K562 (cell line): ENCODE measurements around the gene RWDD3. TPM values are rescaled to one million over a fixed set of nuclear protein-coding genes. Genes with fewer than 3 reads are reported as not detected.

Experiments used
- ARID4B ChIP-seq: sonication (generic); formaldehyde crosslinking; IDR thresholded peaks from 2 replicates; pipeline ENCODE4 v1.8.0; 2022; ENCODE audit warnings: mild to moderate bottlenecking, missing genetic modification reagents
- ASH1L ChIP-seq: fragments of 450-650 bp; IDR thresholded peaks from 2 replicates; pipeline ENCODE4 v1.6.1; 2018; ENCODE audit warnings: borderline replicate concordance, mild to moderate bottlenecking, low read depth; ENCODE audit not compliant: partially characterized antibody
- EWSR1 ChIP-seq: fragments of 450-650 bp; IDR thresholded peaks from 2 replicates; pipeline ENCODE4 v1.6.1; 2018; ENCODE audit warnings: borderline replicate concordance, mild to moderate bottlenecking, low read depth, moderate library complexity; ENCODE audit not compliant: partially characterized antibody
- HDAC3 ChIP-seq: fragments of 450-650 bp; IDR thresholded peaks from 2 replicates; pipeline ENCODE4 v1.6.1; 2018; ENCODE audit warnings: borderline replicate concordance, mild to moderate bottlenecking, moderate library complexity; ENCODE audit not compliant: partially characterized antibody
- ILK ChIP-seq: fragments of 450-650 bp; IDR thresholded peaks from 2 replicates; pipeline ENCODE4 v1.6.1; 2016; ENCODE audit warnings: missing genetic modification characterization, low read depth, mild to moderate bottlenecking, missing compliant biosample characterization, moderate library complexity, borderline replicate concordance
- PHTF2 ChIP-seq: fragments of 250-450 bp; sonication (Bioruptor Pico); IDR thresholded peaks from 2 replicates; pipeline ENCODE4 v1.5.0; 2021; ENCODE audit warnings: mild to moderate bottlenecking
- POLR2G ChIP-seq: fragments of 200-400 bp; formaldehyde crosslinking; IDR thresholded peaks from 2 replicates; pipeline ENCODE4 v1.6.1; 2017; ENCODE audit warnings: low read depth, mild to moderate bottlenecking, antibody characterized with exemption, low read length, moderate library complexity
- POLR2H ChIP-seq: IDR thresholded peaks from 2 replicates; pipeline ENCODE4 v1.6.1; 2016; ENCODE audit warnings: missing genetic modification characterization, low read depth, mild to moderate bottlenecking, control low read depth, missing compliant biosample characterization, moderate library complexity
- SMARCE1 ChIP-seq: fragments of 450-650 bp; IDR thresholded peaks from 2 replicates; pipeline ENCODE4 v1.7.1; 2016; ENCODE audit warnings: mild to moderate bottlenecking
- TAF7 ChIP-seq: fragments of 450-650 bp; IDR thresholded peaks from 2 replicates; pipeline ENCODE4 v1.6.1; 2016; ENCODE audit warnings: missing genetic modification characterization, missing compliant biosample characterization
- ZBTB7A ChIP-seq: IDR thresholded peaks from 2 replicates; pipeline ENCODE4 v1.6.1; 2011; ENCODE audit warnings: low read depth, mild to moderate bottlenecking, low read length, moderate library complexity, borderline replicate concordance; ENCODE audit not compliant: control insufficient read depth
- ZBTB8A ChIP-seq: fragments of 450-650 bp; IDR thresholded peaks from 2 replicates; pipeline ENCODE4 v1.6.1; 2018; ENCODE audit warnings: mild to moderate bottlenecking, moderate library complexity; ENCODE audit not compliant: partially characterized antibody
- ZNF282 ChIP-seq: sonication (generic); formaldehyde crosslinking; IDR thresholded peaks from 2 replicates; pipeline ENCODE4 v1.8.1; 2023; ENCODE audit warnings: missing genetic modification reagents
- polyA plus RNA-seq, 8 experiments: library from polyadenylated mRNA; depleted of rRNA in 4 of 8; stranded (reverse) in 5 of 8; unstranded in 3 of 8; fragments of >200 nt; fragmentation: Nextera tagmentation in 2 of 8; fragmentation: Illumina TruSeq in 1 of 8; extraction: Ambion mirVana in 2 of 8; extraction: Trizol in 1 of 8; gene quantifications; 2 replicates each; pipeline versions ENCODE4 v1.2.1 to v1.2.3, GENCODE V29; 2011 to 2014; ENCODE audit warnings: inconsistent platforms in 1 of 8, missing spikeins in 1 of 8
- total RNA-seq, 7 experiments: library from RNA; depleted of rRNA in 6 of 7; stranded (reverse); fragments of >200 nt in 6 of 7; fragmentation: Illumina TruSeq in 2 of 7; extraction: Trizol in 2 of 7; gene quantifications; 2 replicates each; pipeline versions ENCODE4 v1.2.1 to v1.2.3, GENCODE V29; 2011 to 2021; ENCODE audit warnings: low replicate concordance in 1 of 7
- TF ChIP-seq, protein P1 (sequence below): fragments of 250-450 bp; sonication (Bioruptor Pico); IDR thresholded peaks from 2 replicates; pipeline ENCODE4 v1.9.0; 2021; ENCODE audit warnings: mild to moderate bottlenecking, inconsistent platforms
- TF ChIP-seq, protein P2 (sequence below): sonication (generic); formaldehyde crosslinking; IDR thresholded peaks from 2 replicates; pipeline ENCODE4 v1.9.0; 2022; ENCODE audit warnings: mild to moderate bottlenecking, missing genetic modification reagents
- TF ChIP-seq, protein P3 (sequence below): sonication (generic); formaldehyde crosslinking; IDR thresholded peaks from 2 replicates; pipeline ENCODE4 v1.9.0; 2022; ENCODE audit warnings: mild to moderate bottlenecking, missing genetic modification reagents

Gene RWDD3
- total and polyA plus RNA-seq, 9 of the 15 experiments (the other 6 are each of a cell fraction or from before 2014, with no cell fraction given) = 21.6 to 65.0 (median 34.9) TPM

DNA sequence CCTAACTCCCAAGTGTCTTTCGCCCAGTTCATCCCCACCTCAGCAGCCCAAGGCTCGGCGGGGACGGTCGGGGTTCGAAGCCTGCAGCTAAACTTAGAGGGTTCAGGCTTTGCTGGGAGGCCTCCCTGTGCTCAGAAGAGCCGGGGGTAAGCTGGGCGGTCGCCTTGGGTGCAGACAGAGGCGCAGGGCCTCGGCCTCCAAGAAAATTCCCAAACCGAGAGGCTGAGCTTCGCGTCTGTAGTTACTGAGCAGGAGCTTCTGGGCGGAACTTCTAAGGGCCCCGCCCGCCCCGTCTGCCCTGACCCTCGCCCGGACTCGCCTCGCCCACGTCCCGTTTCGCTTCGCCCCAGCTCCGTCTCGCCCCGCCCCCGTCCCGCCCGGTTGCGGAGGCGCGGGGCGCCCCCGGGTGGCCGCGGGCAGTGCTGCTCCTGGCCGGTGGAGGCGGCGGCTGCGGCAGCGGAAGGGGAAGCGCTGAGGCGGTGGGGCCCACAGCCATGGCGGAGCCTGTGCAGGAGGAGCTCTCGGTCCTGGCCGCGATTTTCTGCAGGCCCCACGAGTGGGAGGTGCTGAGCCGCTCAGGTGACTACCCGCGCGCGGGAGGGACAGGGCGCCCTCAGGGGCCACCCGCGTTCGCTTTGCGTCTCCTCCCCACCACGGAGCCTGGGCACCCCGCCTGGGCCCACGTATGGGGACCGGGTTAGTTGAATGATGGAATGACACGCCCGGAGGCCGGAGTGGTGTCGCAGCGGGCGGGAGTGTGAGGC, at the start of gene RWDD3 (continued):
- TF ChIP-seq, protein P1, sequence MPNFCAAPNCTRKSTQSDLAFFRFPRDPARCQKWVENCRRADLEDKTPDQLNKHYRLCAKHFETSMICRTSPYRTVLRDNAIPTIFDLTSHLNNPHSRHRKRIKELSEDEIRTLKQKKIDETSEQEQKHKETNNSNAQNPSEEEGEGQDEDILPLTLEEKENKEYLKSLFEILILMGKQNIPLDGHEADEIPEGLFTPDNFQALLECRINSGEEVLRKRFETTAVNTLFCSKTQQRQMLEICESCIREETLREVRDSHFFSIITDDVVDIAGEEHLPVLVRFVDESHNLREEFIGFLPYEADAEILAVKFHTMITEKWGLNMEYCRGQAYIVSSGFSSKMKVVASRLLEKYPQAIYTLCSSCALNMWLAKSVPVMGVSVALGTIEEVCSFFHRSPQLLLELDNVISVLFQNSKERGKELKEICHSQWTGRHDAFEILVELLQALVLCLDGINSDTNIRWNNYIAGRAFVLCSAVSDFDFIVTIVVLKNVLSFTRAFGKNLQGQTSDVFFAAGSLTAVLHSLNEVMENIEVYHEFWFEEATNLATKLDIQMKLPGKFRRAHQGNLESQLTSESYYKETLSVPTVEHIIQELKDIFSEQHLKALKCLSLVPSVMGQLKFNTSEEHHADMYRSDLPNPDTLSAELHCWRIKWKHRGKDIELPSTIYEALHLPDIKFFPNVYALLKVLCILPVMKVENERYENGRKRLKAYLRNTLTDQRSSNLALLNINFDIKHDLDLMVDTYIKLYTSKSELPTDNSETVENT (CRISPR knock-in tag) = peak; percentile 64; the same call in 1 of the 2 replicates
- TF ChIP-seq TAF7 (tag) (0 out of 2 replicates have a peak, but pooled peaks have one; percentile 42), SMARCE1 (no peak), ASH1L (no peak), EWSR1 (no peak), ZNF282 (peak; percentile 88; the same call in 1 of the 2 replicates), ARID4B (CRISPR knock-in tag) (peak; percentile 94), POLR2H (peak; percentile 51; the same call in 1 of the 2 replicates), PHTF2 (CRISPR knock-in tag) (no peak), HDAC3 (no peak), ZBTB8A (no peak), POLR2G (peak; percentile 95), ZBTB7A (peak; percentile 43; the same call in 1 of the 2 replicates), ILK (tag) (no peak)
- TF ChIP-seq, protein P2, sequence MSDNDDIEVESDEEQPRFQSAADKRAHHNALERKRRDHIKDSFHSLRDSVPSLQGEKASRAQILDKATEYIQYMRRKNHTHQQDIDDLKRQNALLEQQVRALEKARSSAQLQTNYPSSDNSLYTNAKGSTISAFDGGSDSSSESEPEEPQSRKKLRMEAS (CRISPR knock-in tag) = peak; percentile 97
- TF ChIP-seq, protein P3, sequence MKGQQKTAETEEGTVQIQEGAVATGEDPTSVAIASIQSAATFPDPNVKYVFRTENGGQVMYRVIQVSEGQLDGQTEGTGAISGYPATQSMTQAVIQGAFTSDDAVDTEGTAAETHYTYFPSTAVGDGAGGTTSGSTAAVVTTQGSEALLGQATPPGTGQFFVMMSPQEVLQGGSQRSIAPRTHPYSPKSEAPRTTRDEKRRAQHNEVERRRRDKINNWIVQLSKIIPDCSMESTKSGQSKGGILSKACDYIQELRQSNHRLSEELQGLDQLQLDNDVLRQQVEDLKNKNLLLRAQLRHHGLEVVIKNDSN (CRISPR knock-in tag) = peak; percentile 30; the same call in 1 of the 2 replicates
